ENCODE measurements around the gene GBGT1. TPM values are rescaled to one million over a fixed set of nuclear protein-coding genes. Genes with fewer than 3 reads are reported as not detected.
A peak's percentile ranks its signal among the peaks of the same experiment; 100 is the strongest.
"Not testable (repeated sequence)": the region's sequence is repeated elsewhere in the genome, so short reads cannot be mapped to it uniquely, and the experiment has no call there.

GBGT1 gene
- total RNA-seq, 1 experiment from 2014 or later, result 6.4 TPM

GRCh38 chr9:133195029-133195428, 31.3 kb upstream of the GBGT1 start:
- DNase-seq (ENCODE audit: low read depth), result no peak

GRCh38 chr9:133194597-133194996, 30.9 kb upstream of the GBGT1 start:
- DNase-seq (ENCODE audit: low read depth), result no peak

GRCh38 chr9:133191989-133192388, 28.3 kb upstream of the GBGT1 start:
- no peak for DNase-seq (ENCODE audit: low read depth)

GRCh38 chr9:133189826-133190225, 26.1 kb upstream of the GBGT1 start:
- no peak for DNase-seq (ENCODE audit: low read depth)

- no peak for DNase-seq (ENCODE audit: low read depth)
Measured at GRCh38 chr9:133188843-133189180, 25.1 kb upstream of the GBGT1 start.

GRCh38 chr9:133188006-133188842, 24.5 kb upstream of the GBGT1 start:
- DNase-seq (ENCODE audit: low read depth), result peak; percentile 51

- no peak for DNase-seq (ENCODE audit: low read depth)
Measured at GRCh38 chr9:133187561-133188005, 23.9 kb upstream of the GBGT1 start.

- DNase-seq (ENCODE audit: low read depth), result no peak
Measured at GRCh38 chr9:133186736-133187135, 23.0 kb upstream of the GBGT1 start.

GRCh38 chr9:133184971-133185370, 21.3 kb upstream of the GBGT1 start:
- peak; percentile 84 for DNase-seq (ENCODE audit: low read depth)

GRCh38 chr9:133182151-133182550, 18.4 kb upstream of the GBGT1 start:
- DNase-seq (ENCODE audit: low read depth), result no peak

- no peak for DNase-seq (ENCODE audit: low read depth)
Measured at GRCh38 chr9:133181561-133181960, 17.8 kb upstream of the GBGT1 start.

GRCh38 chr9:133180953-133181352, 17.2 kb upstream of the GBGT1 start:
- DNase-seq (ENCODE audit: low read depth), result no peak

GRCh38 chr9:133173056-133173455, 9.3 kb upstream of the GBGT1 start:
- DNase-seq (ENCODE audit: low read depth), result no peak

- no peak for DNase-seq (ENCODE audit: low read depth)
Measured at GRCh38 chr9:133171161-133171961, 7.6 kb upstream of the GBGT1 start.

- DNase-seq (ENCODE audit: low read depth), result no peak
Measured at GRCh38 chr9:133170716-133171115, 7.0 kb upstream of the GBGT1 start.

GRCh38 chr9:133169687-133170086, 6.0 kb upstream of the GBGT1 start:
- not testable (repeated sequence) for DNase-seq (ENCODE audit: low read depth)

- DNase-seq (ENCODE audit: low read depth), result no peak
Measured at GRCh38 chr9:133169102-133169501, 5.4 kb upstream of the GBGT1 start.

- no peak for DNase-seq (ENCODE audit: low read depth)
Measured at GRCh38 chr9:133168432-133168831, 4.7 kb upstream of the GBGT1 start.

- no peak for DNase-seq (ENCODE audit: low read depth)
Measured at GRCh38 chr9:133167769-133168168, 4.1 kb upstream of the GBGT1 start.

- DNase-seq (ENCODE audit: low read depth), result no peak
Measured at GRCh38 chr9:133167096-133167730, 3.5 kb upstream of the GBGT1 start.

GRCh38 chr9:133166392-133166791, 2.7 kb upstream of the GBGT1 start:
- no peak for DNase-seq (ENCODE audit: low read depth)

GRCh38 chr9:133165452-133165730, 1.7 kb upstream of the GBGT1 start:
- no peak for DNase-seq (ENCODE audit: low read depth)

GRCh38 chr9:133164191-133164590, 477 bp upstream of the GBGT1 start:
- no peak for DNase-seq (ENCODE audit: low read depth)
